Caco-2 (cell line): Measurements from ENCODE around the gene DNAJB4. TPM values are rescaled to one million over a fixed set of nuclear protein-coding genes. Genes with fewer than 3 reads are reported as not detected.

ENCODE experiments used
- BruUV-seq: library from RNA; stranded (reverse); fragments of 400-500 nt; replicated peaks from 2 replicates; lab custom pipeline; 2021; lab: Mats Ljungman, UMichigan
- CTCF ChIA-PET: fragments of 300-600 bp; sonication (Branson Sonifier 250); formaldehyde crosslinking; loops from one replicate; lab custom pipeline; 2022; ENCODE audit warnings: antibody characterized with exemption; lab: Charles Lee
- POLR2A ChIA-PET: fragments of 300-600 bp; sonication (Branson Sonifier 250); formaldehyde crosslinking; loops from one replicate; lab custom pipeline; 2022; ENCODE audit warnings: antibody characterized with exemption; lab: Charles Lee
- DNase-seq, 2 experiments: peaks; one replicate each; pipeline versions ENCODE4 v3.0.0 to v3.0.0-alpha.2; 2020 to 2022
- H3K27me3 ChIP-seq: replicated peaks from 2 replicates; pipeline ENCODE4 v1.6.0; 2011; ENCODE audit warnings: low read length; ENCODE audit not compliant: control insufficient read depth, insufficient read depth
- H3K36me3 ChIP-seq: 2 replicates; pipeline ENCODE4 v1.5.1; 2011; ENCODE audit warnings: low read length; ENCODE audit not compliant: control insufficient read depth, insufficient read depth
- H3K4me1 ChIP-seq: fragments of 250-450 bp; sonication (Bioruptor Pico); 2 replicates; pipeline ENCODE4 v1.5.1; 2020; ENCODE audit warnings: mild to moderate bottlenecking
- H3K4me3 ChIP-seq: 2 replicates; pipeline ENCODE4 v1.5.1; 2011; ENCODE audit warnings: low read depth, mild to moderate bottlenecking, control low read depth, low read length
- H3K9me3 ChIP-seq: fragments of 250-450 bp; sonication (Bioruptor Pico); 2 replicates; pipeline ENCODE4 v1.5.1; 2020; ENCODE audit warnings: mild to moderate bottlenecking, moderate library complexity
- H3K27ac Mint-ChIP-seq: one replicate; pipeline ENCODE4 v1.8.0; 2022; ENCODE audit warnings: mixed read lengths; ENCODE audit not compliant: unreplicated experiment
- H3K27me3 Mint-ChIP-seq: one replicate; pipeline ENCODE4 v1.8.0; 2022; ENCODE audit warnings: mixed read lengths; ENCODE audit not compliant: insufficient read depth, unreplicated experiment
- H3K36me3 Mint-ChIP-seq: one replicate; pipeline ENCODE4 v1.8.0; 2022; ENCODE audit warnings: mild to moderate bottlenecking, mixed read lengths; ENCODE audit not compliant: insufficient read depth, unreplicated experiment
- H3K4me1 Mint-ChIP-seq: one replicate; pipeline ENCODE4 v1.8.0; 2022; ENCODE audit warnings: low read depth, mixed read lengths; ENCODE audit not compliant: unreplicated experiment
- H3K4me3 Mint-ChIP-seq: one replicate; pipeline ENCODE4 v1.8.0; 2022; ENCODE audit warnings: mild to moderate bottlenecking, moderate library complexity, mixed read lengths; ENCODE audit not compliant: unreplicated experiment
- H3K9me3 Mint-ChIP-seq: one replicate; pipeline ENCODE4 v1.8.0; 2022; ENCODE audit warnings: mixed read lengths; ENCODE audit not compliant: unreplicated experiment
- intact Hi-C: fragments of 100-400 bp; cut with micrococcal nuclease; formaldehyde crosslinking; loops from one replicate; pipeline ENCODE4 v1.10.0; 2022; ENCODE audit not compliant: unreplicated experiment
- total RNA-seq: library from RNA; stranded (reverse); gene quantifications from 2 replicates; pipeline ENCODE4 v1.2.3, GENCODE V29; 2022
- TF ChIP-seq, protein P1 (sequence below), 2 experiments: fragments of 200-600 bp in 1 of 2; IDR thresholded peaks; 1 replicate in 1 of 2; 2 replicates in 1 of 2; pipeline versions ENCODE4 v1.5.1 to v1.8.0; 2011 to 2022; ENCODE audit warnings: antibody characterized with exemption in 1 of 2, control low read depth in 1 of 2, inconsistent platforms in 1 of 2, low read depth in 1 of 2, low read length in 1 of 2, mild to moderate bottlenecking in 1 of 2, moderate library complexity in 1 of 2; ENCODE audit not compliant: insufficient read depth in 1 of 2, severe bottlenecking in 1 of 2, unreplicated experiment in 1 of 2

Gene DNAJB4
- total RNA-seq, 1 experiment from 2014 or later, result 6.5 TPM

DNA sequence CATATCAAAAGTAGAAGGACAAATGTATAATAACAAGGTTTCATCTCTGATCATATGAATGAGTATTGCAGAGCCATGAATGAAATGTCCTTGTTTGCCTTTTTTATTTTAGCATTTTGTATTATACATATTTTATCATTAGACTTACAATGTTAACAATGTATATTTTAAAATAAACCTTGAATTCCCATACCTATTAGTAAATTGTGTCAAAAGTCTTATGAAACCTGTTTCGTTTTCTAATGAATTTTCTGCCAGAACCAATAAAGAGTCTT is 646 bp downstream of the DNAJB4 start:
- H3K4me1 ChIP-seq, result no peaks in the 10 kb centered on the region
- BruUV-seq, result no TSS peak

GRCh38 chr1:78005755-78006154 is 1.0 kb downstream of the DNAJB4 start:
- intact Hi-C loops, result no loop called here
- no peaks in the 10 kb centered on the region for H3K4me1 ChIP-seq
- no peaks in the 10 kb centered on the region for H3K4me1 Mint-ChIP-seq
- peak overlapping the region; percentile 79 for H3K4me3 Mint-ChIP-seq
- no peaks in the 10 kb centered on the region for H3K27me3 ChIP-seq
- H3K9me3 Mint-ChIP-seq, result no peaks in the 10 kb centered on the region
- peak overlapping the region; percentile 16 for H3K4me3 ChIP-seq
- TF ChIP-seq, protein P1, sequence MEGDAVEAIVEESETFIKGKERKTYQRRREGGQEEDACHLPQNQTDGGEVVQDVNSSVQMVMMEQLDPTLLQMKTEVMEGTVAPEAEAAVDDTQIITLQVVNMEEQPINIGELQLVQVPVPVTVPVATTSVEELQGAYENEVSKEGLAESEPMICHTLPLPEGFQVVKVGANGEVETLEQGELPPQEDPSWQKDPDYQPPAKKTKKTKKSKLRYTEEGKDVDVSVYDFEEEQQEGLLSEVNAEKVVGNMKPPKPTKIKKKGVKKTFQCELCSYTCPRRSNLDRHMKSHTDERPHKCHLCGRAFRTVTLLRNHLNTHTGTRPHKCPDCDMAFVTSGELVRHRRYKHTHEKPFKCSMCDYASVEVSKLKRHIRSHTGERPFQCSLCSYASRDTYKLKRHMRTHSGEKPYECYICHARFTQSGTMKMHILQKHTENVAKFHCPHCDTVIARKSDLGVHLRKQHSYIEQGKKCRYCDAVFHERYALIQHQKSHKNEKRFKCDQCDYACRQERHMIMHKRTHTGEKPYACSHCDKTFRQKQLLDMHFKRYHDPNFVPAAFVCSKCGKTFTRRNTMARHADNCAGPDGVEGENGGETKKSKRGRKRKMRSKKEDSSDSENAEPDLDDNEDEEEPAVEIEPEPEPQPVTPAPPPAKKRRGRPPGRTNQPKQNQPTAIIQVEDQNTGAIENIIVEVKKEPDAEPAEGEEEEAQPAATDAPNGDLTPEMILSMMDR (IDR thresholded peaks at IDR 0.05; ENCODE audit: insufficient read depth in 1 of 2, low read depth in 1 of 2, low read length in 1 of 2, severe bottlenecking in 1 of 2, unreplicated experiment in 1 of 2), result no peak
- no peaks in the 10 kb centered on the region for H3K9me3 ChIP-seq
- H3K27ac Mint-ChIP-seq, result no peak overlapping the region
- H3K27me3 Mint-ChIP-seq, result no peaks in the 10 kb centered on the region
- no peaks in the 10 kb centered on the region for H3K36me3 ChIP-seq
- POLR2A ChIA-PET, result no interaction called here
- H3K36me3 Mint-ChIP-seq, result peaks cover 10% of the 10 kb centered on the region
- CTCF ChIA-PET, result no interaction called here
- DNase-seq, result no peak
- no TSS peak for BruUV-seq

More for the DNA sequence above, 646 bp downstream of the DNAJB4 start:
- H3K9me3 ChIP-seq, result no peaks in the 10 kb centered on the region
- Mint-ChIP-seq H3K4me3 (peak overlapping the region; percentile 79), H3K27ac (peak overlapping the region; percentile 90), H3K27me3 (no peaks in the 10 kb centered on the region), H3K9me3 (no peaks in the 10 kb centered on the region), H3K4me1 (no peaks in the 10 kb centered on the region), H3K36me3 (peaks cover 10% of the 10 kb centered on the region)
- H3K4me3 ChIP-seq, result peak overlapping the region; percentile 32
- ChIA-PET POLR2A (interaction anchor here (0.9 to 2.0 kb wide), 3 partner anchors 19 to 41 kb away, joined by 4 to 25 read pairs (median 15); partner anchors contain the start of genes FUBP1 and GIPC2), CTCF (interaction anchor here (1.9 kb wide), 1 partner anchor 109 kb away, joined by 14 read pairs; no protein-coding TSS in a partner anchor)
- no peaks in the 10 kb centered on the region for H3K27me3 ChIP-seq
- intact Hi-C loops, result no loop called here
- H3K36me3 ChIP-seq, result no peaks in the 10 kb centered on the region
- TF ChIP-seq, protein P1 (IDR thresholded peaks at IDR 0.05; ENCODE audit: insufficient read depth in 1 of 2, low read depth in 1 of 2, low read length in 1 of 2, severe bottlenecking in 1 of 2, unreplicated experiment in 1 of 2), result no peak
- DNase-seq, result no peak

DNA sequence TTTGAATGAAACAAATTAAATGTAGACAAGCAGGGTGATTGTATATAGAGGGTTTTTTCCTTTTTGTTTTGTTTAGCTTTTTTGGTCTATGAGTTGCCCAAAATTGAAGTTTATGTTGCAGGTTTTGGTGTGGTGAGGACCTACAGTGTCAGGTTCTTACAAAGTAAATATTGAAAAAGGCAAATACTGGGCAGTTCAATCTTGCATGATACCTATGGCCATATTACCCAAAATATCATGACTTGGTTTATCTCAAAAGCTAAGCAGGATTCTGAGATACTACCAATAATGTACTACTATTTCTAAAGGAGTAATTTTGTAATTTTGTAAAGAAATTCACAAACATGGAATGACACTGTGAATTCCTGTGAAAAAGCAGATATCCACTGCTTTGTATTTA is 1.8 kb downstream of the DNAJB4 start:
- DNase-seq, result no peak
- no peak overlapping the region for H3K4me3 ChIP-seq
- H3K9me3 ChIP-seq, result no peaks in the 10 kb centered on the region
- POLR2A ChIA-PET, result no interaction called here
- CTCF ChIA-PET, result no interaction called here
- Mint-ChIP-seq H3K36me3 (peaks cover 10% of the 10 kb centered on the region), H3K4me3 (no peak overlapping the region), H3K4me1 (no peaks in the 10 kb centered on the region), H3K27ac (no peak overlapping the region), H3K27me3 (no peaks in the 10 kb centered on the region), H3K9me3 (no peaks in the 10 kb centered on the region)
- intact Hi-C loops, result no loop called here
- no TSS peak for BruUV-seq
- H3K36me3 ChIP-seq, result no peaks in the 10 kb centered on the region
- TF ChIP-seq, protein P1 (IDR thresholded peaks at IDR 0.05; ENCODE audit: insufficient read depth in 1 of 2, low read depth in 1 of 2, low read length in 1 of 2, severe bottlenecking in 1 of 2, unreplicated experiment in 1 of 2), result no peak
- no peaks in the 10 kb centered on the region for H3K4me1 ChIP-seq
- H3K27me3 ChIP-seq, result no peaks in the 10 kb centered on the region
